Heart left ventricle (tissue), 13 donors: ENCODE data around the gene SLAMF8.

ENCODE experiments used
- CTCF ChIP-seq, 12 donors: fragments of 200-600 bp; sonication (generic) in 4 of 12; IDR thresholded peaks; one replicate each; pipeline versions ENCODE4 v1.5.0 to v1.8.0; 2018 to 2022; ENCODE audit warnings: antibody characterized with exemption in 12 of 12, mild to moderate bottlenecking in 5 of 12
- POLR2A ChIP-seq, 2 donors: fragments of 450-650 bp; IDR thresholded peaks; one replicate each; pipeline ENCODE4 v1.6.1; 2017; ENCODE audit warnings: antibody characterized with exemption in 2 of 2, mild to moderate bottlenecking in 2 of 2, moderate library complexity in 2 of 2
- donor health status: ischemic (EF 13 %, LVEDD 7.1; RV severe dilation, severe dysfunction).
- donor health status: DM: no; HTN: yes; CAD: no.
- donor health status: DM: no; HTN: no; CAD: no.
- donor health status: ischemic (EF 25% LVEDD 6.9; RV normal size, moderate dysfunction).
- donor health status: ischemic (EF 25% LVEDD 5.7; RV mildly dilated, moderate dysfunction).
- donor health status: ischemic (EF 35%, LVEDD 5.7; RV mildly dilated, moderate dysfunction).
- donor health status: nonischemic (EF 11% LVEDD 7.7; RV severe dilation, severe dysfunction).
- donor health status: DM: yes; HTN: yes; CAD: no.
- donor health status: PGD.
- donor health status: ischemic (EF 29% LVEDD 5.4; RV normal size, mild dysfunction).
- donor health status: nonischemic (EF 23%, LVEDD 6.1; RV moderate dilation, normal function).

GRCh38 chr1:159868766-159869165 is 42.1 kb downstream of the SLAMF8 start:
- TF ChIP-seq CTCF (IDR thresholded peaks at IDR 0.05) (no peak), POLR2A (IDR thresholded peaks at IDR 0.05) (no peak)
